ENCODE data around the gene GALNS. TPM values are rescaled to one million over a fixed set of nuclear protein-coding genes. Genes with fewer than 3 reads are reported as not detected.

The GALNS gene
- total and polyA plus RNA-seq, 2 donors (not counting 3 experiments of a cell fraction or from before 2014, with no cell fraction given) = 21.8 to 40.2 TPM

GRCh38 chr16:88886420-88886844, 29.7 kb upstream of the GALNS start:
- Histone ChIP-seq H2AFZ (ENCODE audit: low read depth, low read length) (no peak overlapping the region), H3K4me3 (replicated peaks in 1 of 3; ENCODE audit: insufficient read depth in 1 of 3, low read depth in 1 of 3, low read length in 3 of 3) (no peak overlapping the region), H3K9me3 (replicated peaks; ENCODE audit: control insufficient read depth, insufficient read depth, low read length) (no peaks in the 10 kb centered on the region), H4K20me1 (replicated peaks; ENCODE audit: control insufficient read depth, extremely low read depth, insufficient read depth, low read length) (no peaks in the 10 kb centered on the region), H3K27ac (ENCODE audit: insufficient read depth, low read depth, low read length) (no peak overlapping the region), H3K4me2 (ENCODE audit: insufficient read depth, low read length) (no peak overlapping the region), H3K4me1 (ENCODE audit: control insufficient read depth, extremely low read depth, insufficient read depth, low read length) (no peaks in the 10 kb centered on the region), H3K79me2 (ENCODE audit: control insufficient read depth, insufficient read depth, low read length) (no peaks in the 10 kb centered on the region), H3K9me1 (replicated peaks; ENCODE audit: control insufficient read depth, extremely low read depth, insufficient read depth, low read length) (no peaks in the 10 kb centered on the region), H3K27me3 (ENCODE audit: control insufficient read depth in 2 of 2, insufficient read depth in 2 of 2, low read length in 2 of 2) (no peaks in the 10 kb centered on the region), H3K36me3 (ENCODE audit: control insufficient read depth in 2 of 2, extremely low read depth in 1 of 2, insufficient read depth in 2 of 2, low read length in 2 of 2) (no peaks in the 10 kb centered on the region), H3K9ac (replicated peaks; ENCODE audit: extremely low read depth, insufficient read depth, low read length) (no peak overlapping the region)
- no TSS peak for BruUV-seq (replicated peaks)
- TF ChIP-seq EZH2 (IDR thresholded peaks at IDR 0.05; ENCODE audit: borderline replicate concordance, low read depth, low read length, severe bottlenecking) = no peak
- TF ChIP-seq FOS (IDR thresholded peaks at IDR 0.05; ENCODE audit: borderline replicate concordance, insufficient read depth, low read length) = no peak
- TF ChIP-seq CTCF (IDR thresholded peaks at IDR 0.05; ENCODE audit: extremely low read depth in 1 of 2, insufficient read depth in 1 of 2, low read depth in 1 of 2, low read length in 2 of 2) = no peak
- no peak for TF ChIP-seq GATA2 (IDR thresholded peaks at IDR 0.05; ENCODE audit: insufficient read depth, insufficient read length, low read depth, low read length)
- intact Hi-C loops (cut with micrococcal nuclease) = no loop called here
- dilution Hi-C loops (cut with MboI; ENCODE audit: extremely low pct_ligation_motif_present, low sequenced_read_pairs) = no loop called here
- no peak for FAIRE-seq
- POLR2A ChIA-PET = no interaction called here
- no peak for DNase-seq (ENCODE audit: low read depth, low spot score)
- CTCF ChIA-PET = no interaction called here

GRCh38 chr16:88885693-88886280, 29.0 kb upstream of the GALNS start:
- H2AFZ ChIP-seq (ENCODE audit: low read depth, low read length) = no peak overlapping the region
- dilution Hi-C loops (cut with MboI; ENCODE audit: extremely low pct_ligation_motif_present, low sequenced_read_pairs) = no loop called here
- TF ChIP-seq GATA2 (IDR thresholded peaks at IDR 0.05; ENCODE audit: insufficient read depth, insufficient read length, low read depth, low read length) (no peak), JUN (IDR thresholded peaks at IDR 0.05; ENCODE audit: borderline replicate concordance, insufficient read depth, insufficient read length, low read depth) (no peak), MAX (IDR thresholded peaks at IDR 0.05; ENCODE audit: insufficient read depth, insufficient read length) (no peak), EZH2 (IDR thresholded peaks at IDR 0.05; ENCODE audit: borderline replicate concordance, low read depth, low read length, severe bottlenecking) (no peak), CTCF (IDR thresholded peaks at IDR 0.05; ENCODE audit: extremely low read depth in 1 of 2, insufficient read depth in 1 of 2, low read depth in 1 of 2, low read length in 2 of 2) (no peak), MYC (IDR thresholded peaks at IDR 0.05; ENCODE audit: low read depth, low read length) (no peak), POLR2AphosphoS5 (IDR thresholded peaks at IDR 0.05; ENCODE audit: insufficient read depth, low read depth, low read length) (no peak), POLR2A (IDR thresholded peaks at IDR 0.05; ENCODE audit: low read depth, low read length) (no peak), FOS (IDR thresholded peaks at IDR 0.05; ENCODE audit: borderline replicate concordance, insufficient read depth, low read length) (no peak)
- BruUV-seq (replicated peaks) = no TSS peak
- H4K20me1 ChIP-seq (replicated peaks; ENCODE audit: control insufficient read depth, extremely low read depth, insufficient read depth, low read length) = no peaks in the 10 kb centered on the region
- CTCF ChIA-PET = no interaction called here
- no peaks in the 10 kb centered on the region for H3K9me3 ChIP-seq (replicated peaks; ENCODE audit: control insufficient read depth, insufficient read depth, low read length)
- no peaks in the 10 kb centered on the region for H3K27me3 ChIP-seq (ENCODE audit: control insufficient read depth in 2 of 2, insufficient read depth in 2 of 2, low read length in 2 of 2)
- no peak overlapping the region for H3K9ac ChIP-seq (replicated peaks; ENCODE audit: extremely low read depth, insufficient read depth, low read length)
- no peak overlapping the region for H3K27ac ChIP-seq (ENCODE audit: insufficient read depth, low read depth, low read length)
- no peaks in the 10 kb centered on the region for H3K4me1 ChIP-seq (ENCODE audit: control insufficient read depth, extremely low read depth, insufficient read depth, low read length)
- POLR2A ChIA-PET = no interaction called here
- FAIRE-seq (no peak), DNase-seq (ENCODE audit: low read depth, low spot score) (no peak)
- no peaks in the 10 kb centered on the region for H3K9me1 ChIP-seq (replicated peaks; ENCODE audit: control insufficient read depth, extremely low read depth, insufficient read depth, low read length)
- H3K4me2 ChIP-seq (ENCODE audit: insufficient read depth, low read length) = no peak overlapping the region
- intact Hi-C loops (cut with micrococcal nuclease) = no loop called here
- H3K79me2 ChIP-seq (ENCODE audit: control insufficient read depth, insufficient read depth, low read length) = no peaks in the 10 kb centered on the region
- H3K4me3 ChIP-seq (replicated peaks in 1 of 3; ENCODE audit: insufficient read depth in 1 of 3, low read depth in 1 of 3, low read length in 3 of 3) = no peak overlapping the region
- no peaks in the 10 kb centered on the region for H3K36me3 ChIP-seq (ENCODE audit: control insufficient read depth in 2 of 2, extremely low read depth in 1 of 2, insufficient read depth in 2 of 2, low read length in 2 of 2)
